Measurements from ENCODE around the gene MYO10. TPM values are rescaled to one million over a fixed set of nuclear protein-coding genes. Genes with fewer than 3 reads are reported as not detected.

Gene MYO10
- total RNA-seq, 1 donor from 2014 or later = 80.2 TPM

DNA sequence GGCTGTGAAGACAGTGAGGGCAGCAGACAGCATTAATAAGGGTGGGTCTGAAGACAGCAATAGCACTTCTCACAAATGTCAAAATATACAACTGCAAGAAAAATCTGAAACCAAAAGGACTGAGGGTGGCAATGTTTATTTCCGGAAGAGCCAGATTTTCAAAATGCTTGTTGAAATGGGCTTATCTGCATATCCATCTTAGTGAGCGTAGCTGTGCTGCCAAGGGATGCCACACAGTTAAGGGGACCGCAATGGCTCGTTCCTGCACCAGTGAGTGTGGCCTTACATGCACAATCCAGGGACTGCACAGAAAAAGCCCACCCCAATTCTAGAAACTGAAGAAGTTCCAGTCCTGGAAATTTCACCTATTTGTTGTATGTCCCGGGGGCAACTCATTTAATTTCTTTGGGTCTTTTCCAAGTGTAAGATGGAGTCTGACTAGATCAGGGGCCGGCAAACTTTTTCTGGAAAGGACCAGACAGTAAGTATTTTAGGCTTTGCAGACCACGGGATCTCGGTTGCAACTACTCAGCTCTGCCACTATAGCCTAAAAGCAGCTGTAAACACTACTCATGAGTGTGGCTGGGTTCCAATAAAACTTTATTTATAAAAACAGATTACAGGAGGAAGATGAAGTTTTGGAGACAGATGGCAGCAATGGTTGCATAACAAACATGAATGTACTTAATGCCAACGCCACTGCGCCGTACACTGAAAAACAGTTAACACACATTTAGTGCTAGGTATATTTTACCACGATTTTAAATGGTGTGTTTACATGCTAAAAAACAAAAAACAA, 154.1 kb downstream of the MYO10 start:
- H3K36me3 ChIP-seq (ENCODE audit: insufficient read depth, low read length) = peaks cover 30% of the 10 kb centered on the region
- TF ChIP-seq, protein P1, sequence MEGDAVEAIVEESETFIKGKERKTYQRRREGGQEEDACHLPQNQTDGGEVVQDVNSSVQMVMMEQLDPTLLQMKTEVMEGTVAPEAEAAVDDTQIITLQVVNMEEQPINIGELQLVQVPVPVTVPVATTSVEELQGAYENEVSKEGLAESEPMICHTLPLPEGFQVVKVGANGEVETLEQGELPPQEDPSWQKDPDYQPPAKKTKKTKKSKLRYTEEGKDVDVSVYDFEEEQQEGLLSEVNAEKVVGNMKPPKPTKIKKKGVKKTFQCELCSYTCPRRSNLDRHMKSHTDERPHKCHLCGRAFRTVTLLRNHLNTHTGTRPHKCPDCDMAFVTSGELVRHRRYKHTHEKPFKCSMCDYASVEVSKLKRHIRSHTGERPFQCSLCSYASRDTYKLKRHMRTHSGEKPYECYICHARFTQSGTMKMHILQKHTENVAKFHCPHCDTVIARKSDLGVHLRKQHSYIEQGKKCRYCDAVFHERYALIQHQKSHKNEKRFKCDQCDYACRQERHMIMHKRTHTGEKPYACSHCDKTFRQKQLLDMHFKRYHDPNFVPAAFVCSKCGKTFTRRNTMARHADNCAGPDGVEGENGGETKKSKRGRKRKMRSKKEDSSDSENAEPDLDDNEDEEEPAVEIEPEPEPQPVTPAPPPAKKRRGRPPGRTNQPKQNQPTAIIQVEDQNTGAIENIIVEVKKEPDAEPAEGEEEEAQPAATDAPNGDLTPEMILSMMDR (IDR thresholded peaks at IDR 0.05; ENCODE audit: insufficient read depth, low read depth, low read length) = no peak
- no peak for TF ChIP-seq EZH2 (IDR thresholded peaks at IDR 0.05; ENCODE audit: insufficient read depth, low read length)
- H3K27ac ChIP-seq (ENCODE audit: low read depth, low read length) = no peak overlapping the region
- H3K4me3 ChIP-seq (ENCODE audit: insufficient read depth, low read depth, low read length) = no peak overlapping the region
- Mint-ChIP-seq H3K4me3 (ENCODE audit: unreplicated experiment) (no peak overlapping the region), H3K9me3 (ENCODE audit: unreplicated experiment) (no peaks in the 10 kb centered on the region), H3K36me3 (ENCODE audit: low read depth, unreplicated experiment) (peaks cover 24% of the 10 kb centered on the region), H3K27ac (ENCODE audit: unreplicated experiment) (no peak overlapping the region), H3K4me1 (ENCODE audit: low read depth, unreplicated experiment) (peaks cover 17% of the 10 kb centered on the region), H3K27me3 (ENCODE audit: low read depth, unreplicated experiment) (no peaks in the 10 kb centered on the region)
- H3K4me2 ChIP-seq (ENCODE audit: low read length) = no peak overlapping the region
- DNase-seq (ENCODE audit: low read depth) = no peak
- no peak overlapping the region for H3K9ac ChIP-seq (ENCODE audit: low read length)
- H3K9me3 ChIP-seq (ENCODE audit: insufficient read depth, low read depth, low read length) = no peaks in the 10 kb centered on the region
- no peaks in the 10 kb centered on the region for H3K27me3 ChIP-seq (ENCODE audit: insufficient read depth, low read length)
- H3K79me2 ChIP-seq (ENCODE audit: insufficient read depth, low read length) = peaks cover 59% of the 10 kb centered on the region
- no peak for FAIRE-seq
- H3K4me1 ChIP-seq (ENCODE audit: insufficient read depth, low read length) = peaks cover 25% of the 10 kb centered on the region
- peaks cover 38% of the 10 kb centered on the region for H4K20me1 ChIP-seq (ENCODE audit: insufficient read depth, low read length)
- no peak overlapping the region for H2AFZ ChIP-seq (ENCODE audit: low read depth, low read length)

DNA sequence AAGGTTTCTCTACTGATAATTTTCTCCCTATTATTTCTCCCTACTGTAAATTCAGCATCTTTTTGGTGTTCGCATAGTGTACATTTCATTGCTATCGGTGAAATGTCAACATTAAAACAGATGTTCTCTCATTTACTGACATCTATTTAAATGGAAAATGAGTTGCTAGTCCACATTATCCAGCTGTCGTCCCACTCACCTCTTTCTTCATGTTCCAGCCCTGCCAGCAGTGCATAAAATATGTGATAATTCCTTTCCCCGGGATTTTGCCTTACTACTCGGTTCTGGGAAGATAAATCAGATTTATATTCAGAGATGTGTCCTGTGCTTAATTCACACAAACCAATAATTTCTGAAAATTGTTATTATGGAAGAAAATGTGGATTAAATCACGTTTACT, 155.8 kb downstream of the MYO10 start:
- no peaks in the 10 kb centered on the region for H3K27me3 Mint-ChIP-seq (ENCODE audit: low read depth, unreplicated experiment)
- no peak overlapping the region for H2AFZ ChIP-seq (ENCODE audit: low read depth, low read length)
- H3K27ac Mint-ChIP-seq (ENCODE audit: unreplicated experiment) = no peak overlapping the region
- H3K36me3 ChIP-seq (ENCODE audit: insufficient read depth, low read length) = peaks cover 31% of the 10 kb centered on the region
- H3K9me3 Mint-ChIP-seq (ENCODE audit: unreplicated experiment) = no peaks in the 10 kb centered on the region
- H3K79me2 ChIP-seq (ENCODE audit: insufficient read depth, low read length) = peaks cover 50% of the 10 kb centered on the region
- no peak for TF ChIP-seq EZH2 (IDR thresholded peaks at IDR 0.05; ENCODE audit: insufficient read depth, low read length)
- TF ChIP-seq, protein P1 (IDR thresholded peaks at IDR 0.05; ENCODE audit: insufficient read depth, low read depth, low read length) = no peak
- peaks cover 17% of the 10 kb centered on the region for H3K4me1 Mint-ChIP-seq (ENCODE audit: low read depth, unreplicated experiment)
- H3K9ac ChIP-seq (ENCODE audit: low read length) = no peak overlapping the region
- FAIRE-seq (no peak), DNase-seq (ENCODE audit: low read depth) (no peak)
- H4K20me1 ChIP-seq (ENCODE audit: insufficient read depth, low read length) = peaks cover 28% of the 10 kb centered on the region
- no peak overlapping the region for H3K4me3 Mint-ChIP-seq (ENCODE audit: unreplicated experiment)
- H3K27me3 ChIP-seq (ENCODE audit: insufficient read depth, low read length) = no peaks in the 10 kb centered on the region
- no peaks in the 10 kb centered on the region for H3K9me3 ChIP-seq (ENCODE audit: insufficient read depth, low read depth, low read length)
- H3K4me2 ChIP-seq (ENCODE audit: low read length) = no peak overlapping the region
- H3K27ac ChIP-seq (ENCODE audit: low read depth, low read length) = peak overlapping the region; percentile 3
- peaks cover 24% of the 10 kb centered on the region for H3K4me1 ChIP-seq (ENCODE audit: insufficient read depth, low read length)
- no peak overlapping the region for H3K4me3 ChIP-seq (ENCODE audit: insufficient read depth, low read depth, low read length)
- peaks cover 19% of the 10 kb centered on the region for H3K36me3 Mint-ChIP-seq (ENCODE audit: low read depth, unreplicated experiment)

DNA sequence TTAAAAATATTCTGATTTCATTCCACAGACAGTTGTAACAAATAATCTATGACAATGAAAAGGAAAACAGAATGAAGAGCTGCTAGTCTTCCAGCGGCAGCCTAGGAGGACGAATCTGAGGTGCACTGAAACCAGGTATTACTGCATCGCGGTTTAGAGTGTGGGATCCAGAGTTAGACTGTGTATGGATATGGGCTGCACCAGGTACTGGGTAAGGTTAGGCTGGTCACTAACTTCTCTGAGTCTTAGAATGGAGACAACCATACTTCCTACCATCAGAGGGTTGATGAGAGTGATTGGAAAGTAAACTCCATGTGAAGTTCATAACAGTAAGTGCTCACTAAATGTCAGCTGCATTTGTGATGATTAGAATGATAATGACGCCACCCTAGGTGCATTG, 158.7 kb downstream of the MYO10 start:
- H4K20me1 ChIP-seq (ENCODE audit: insufficient read depth, low read length) = peaks cover 1% of the 10 kb centered on the region

More for the DNA sequence above, 158.7 kb downstream of the MYO10 start:
- H3K4me2 ChIP-seq (ENCODE audit: low read length) = no peak overlapping the region
- no peaks in the 10 kb centered on the region for H3K9me3 Mint-ChIP-seq (ENCODE audit: unreplicated experiment)
- peak overlapping the region; percentile 6 for H3K4me3 Mint-ChIP-seq (ENCODE audit: unreplicated experiment)
- H3K27ac ChIP-seq (ENCODE audit: low read depth, low read length) = peak overlapping the region; percentile 43
- peaks cover 38% of the 10 kb centered on the region for H3K79me2 ChIP-seq (ENCODE audit: insufficient read depth, low read length)
- peaks cover 5% of the 10 kb centered on the region for H3K4me1 Mint-ChIP-seq (ENCODE audit: low read depth, unreplicated experiment)
- H2AFZ ChIP-seq (ENCODE audit: low read depth, low read length) = no peak overlapping the region
- peaks cover 15% of the 10 kb centered on the region for H3K36me3 Mint-ChIP-seq (ENCODE audit: low read depth, unreplicated experiment)
- TF ChIP-seq, protein P1 (IDR thresholded peaks at IDR 0.05; ENCODE audit: insufficient read depth, low read depth, low read length) = no peak
- no peak for TF ChIP-seq EZH2 (IDR thresholded peaks at IDR 0.05; ENCODE audit: insufficient read depth, low read length)
- peaks cover 25% of the 10 kb centered on the region for H3K36me3 ChIP-seq (ENCODE audit: insufficient read depth, low read length)
- no peak for DNase-seq (ENCODE audit: low read depth)
- no peaks in the 10 kb centered on the region for H3K9me3 ChIP-seq (ENCODE audit: insufficient read depth, low read depth, low read length)
- FAIRE-seq = no peak
- no peaks in the 10 kb centered on the region for H3K27me3 Mint-ChIP-seq (ENCODE audit: low read depth, unreplicated experiment)
- no peaks in the 10 kb centered on the region for H3K27me3 ChIP-seq (ENCODE audit: insufficient read depth, low read length)
- H3K27ac Mint-ChIP-seq (ENCODE audit: unreplicated experiment) = no peak overlapping the region
- peaks cover 6% of the 10 kb centered on the region for H3K4me1 ChIP-seq (ENCODE audit: insufficient read depth, low read length)
- H3K9ac ChIP-seq (ENCODE audit: low read length) = no peak overlapping the region
- H3K4me3 ChIP-seq (ENCODE audit: insufficient read depth, low read depth, low read length) = no peak overlapping the region
